ENCODE results near the gene WDTC1.
"Not testable (repeated sequence)": the region's sequence is repeated elsewhere in the genome, so short reads cannot be mapped to it uniquely, and the experiment has no call there.

The WDTC1 gene

DNA sequence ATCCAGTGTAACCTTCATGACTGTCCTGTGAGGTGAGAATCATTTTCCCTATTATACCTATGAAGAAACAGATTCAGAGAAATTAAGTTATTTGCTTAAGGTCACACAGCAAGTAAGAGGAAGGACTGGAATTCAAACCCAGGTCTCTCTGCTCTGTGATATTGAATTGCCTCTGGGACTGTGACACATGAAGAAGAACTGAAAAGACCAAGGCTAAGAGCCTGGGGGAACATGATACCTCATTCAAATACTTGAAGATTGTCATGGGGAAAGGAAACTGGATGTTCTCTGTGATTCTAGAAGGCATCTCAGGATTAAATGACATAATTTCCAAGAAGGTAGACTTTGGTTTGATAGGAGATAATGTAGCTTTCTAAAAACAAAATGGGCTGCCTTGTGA lies 3.6 kb downstream of the WDTC1 start:
- DNase-seq = no peak
- Histone ChIP-seq H3K4me1 (ENCODE audit: low read length) (0 out of 2 replicates have a peak, but pooled peaks cover 9% of the 10 kb centered on the region), H3F3A (ENCODE audit: insufficient read depth, low read length) (peaks cover 10% of the 10 kb centered on the region), H3K27ac (ENCODE audit: low read length) (no peak overlapping the region), H3K9ac (ENCODE audit: low read length) (no peak overlapping the region), H3K9me3 (replicated peaks; ENCODE audit: insufficient read depth, low read length) (no peaks in the 10 kb centered on the region), H3K4me2 (ENCODE audit: low read depth, low read length) (no peak overlapping the region), H3K27me3 (replicated peaks; ENCODE audit: insufficient read depth, low read length) (no peaks in the 10 kb centered on the region), H3K4me3 (ENCODE audit: low read length) (no peak overlapping the region), H4K20me1 (ENCODE audit: insufficient read depth, low read length) (no peaks in the 10 kb centered on the region), H3K9me2 (replicated peaks; ENCODE audit: insufficient read depth, low read length) (no peaks in the 10 kb centered on the region), H2AFZ (ENCODE audit: low read length) (no peak overlapping the region), H3K79me2 (ENCODE audit: low read length) (peaks cover 30% of the 10 kb centered on the region), H3K36me3 (replicated peaks; ENCODE audit: insufficient read depth, low read length) (no peaks in the 10 kb centered on the region)
- TF ChIP-seq, protein P1, sequence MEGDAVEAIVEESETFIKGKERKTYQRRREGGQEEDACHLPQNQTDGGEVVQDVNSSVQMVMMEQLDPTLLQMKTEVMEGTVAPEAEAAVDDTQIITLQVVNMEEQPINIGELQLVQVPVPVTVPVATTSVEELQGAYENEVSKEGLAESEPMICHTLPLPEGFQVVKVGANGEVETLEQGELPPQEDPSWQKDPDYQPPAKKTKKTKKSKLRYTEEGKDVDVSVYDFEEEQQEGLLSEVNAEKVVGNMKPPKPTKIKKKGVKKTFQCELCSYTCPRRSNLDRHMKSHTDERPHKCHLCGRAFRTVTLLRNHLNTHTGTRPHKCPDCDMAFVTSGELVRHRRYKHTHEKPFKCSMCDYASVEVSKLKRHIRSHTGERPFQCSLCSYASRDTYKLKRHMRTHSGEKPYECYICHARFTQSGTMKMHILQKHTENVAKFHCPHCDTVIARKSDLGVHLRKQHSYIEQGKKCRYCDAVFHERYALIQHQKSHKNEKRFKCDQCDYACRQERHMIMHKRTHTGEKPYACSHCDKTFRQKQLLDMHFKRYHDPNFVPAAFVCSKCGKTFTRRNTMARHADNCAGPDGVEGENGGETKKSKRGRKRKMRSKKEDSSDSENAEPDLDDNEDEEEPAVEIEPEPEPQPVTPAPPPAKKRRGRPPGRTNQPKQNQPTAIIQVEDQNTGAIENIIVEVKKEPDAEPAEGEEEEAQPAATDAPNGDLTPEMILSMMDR (IDR thresholded peaks at IDR 0.05; ENCODE audit: low read length) = no peak
- no peak for TF ChIP-seq EZH2 (optimal IDR thresholded peaks at IDR 0.05; ENCODE audit: low read depth, low read length)
- TF ChIP-seq EZH2phosphoT487 (IDR thresholded peaks at IDR 0.05; ENCODE audit: low read length) = no peak

DNA sequence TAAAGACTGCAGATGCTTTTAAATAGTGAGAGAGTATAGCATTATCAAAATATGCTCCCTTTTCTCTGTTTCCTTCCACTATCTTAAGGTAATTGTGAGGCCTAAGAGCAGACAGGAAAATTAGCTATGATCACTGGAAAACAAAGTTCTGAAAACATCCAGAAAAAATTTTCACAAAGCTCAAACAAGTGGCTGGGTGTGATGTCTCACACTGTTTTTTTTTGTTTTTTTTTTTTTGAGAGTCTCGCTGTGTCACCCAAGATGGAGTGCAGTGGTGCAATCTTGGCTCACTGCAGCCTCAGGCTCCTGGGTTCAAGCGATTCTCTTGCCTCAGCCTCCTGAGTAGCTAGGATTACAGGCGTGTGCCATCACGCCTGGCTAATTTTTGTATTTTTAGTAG lies 7.2 kb downstream of the WDTC1 start:
- Histone ChIP-seq H3K9me3 (replicated peaks; ENCODE audit: insufficient read depth, low read length) (no peaks in the 10 kb centered on the region), H3K27ac (ENCODE audit: low read length) (no peak overlapping the region), H3K4me3 (ENCODE audit: low read length) (no peak overlapping the region), H2AFZ (ENCODE audit: low read length) (no peak overlapping the region), H3K4me2 (ENCODE audit: low read depth, low read length) (no peak overlapping the region), H3K4me1 (ENCODE audit: low read length) (no peaks in the 10 kb centered on the region), H3K27me3 (replicated peaks; ENCODE audit: insufficient read depth, low read length) (no peaks in the 10 kb centered on the region), H3K79me2 (ENCODE audit: low read length) (peaks cover 17% of the 10 kb centered on the region), H3K9me2 (replicated peaks; ENCODE audit: insufficient read depth, low read length) (no peaks in the 10 kb centered on the region), H3K36me3 (replicated peaks; ENCODE audit: insufficient read depth, low read length) (no peaks in the 10 kb centered on the region), H3F3A (ENCODE audit: insufficient read depth, low read length) (no peaks in the 10 kb centered on the region), H4K20me1 (ENCODE audit: insufficient read depth, low read length) (no peaks in the 10 kb centered on the region), H3K9ac (ENCODE audit: low read length) (no peak overlapping the region)
- TF ChIP-seq, protein P1 (IDR thresholded peaks at IDR 0.05; ENCODE audit: low read length) = no peak
- no peak for TF ChIP-seq EZH2 (optimal IDR thresholded peaks at IDR 0.05; ENCODE audit: low read depth, low read length)
- no peak for TF ChIP-seq EZH2phosphoT487 (IDR thresholded peaks at IDR 0.05; ENCODE audit: low read length)
- DNase-seq = no peak

DNA sequence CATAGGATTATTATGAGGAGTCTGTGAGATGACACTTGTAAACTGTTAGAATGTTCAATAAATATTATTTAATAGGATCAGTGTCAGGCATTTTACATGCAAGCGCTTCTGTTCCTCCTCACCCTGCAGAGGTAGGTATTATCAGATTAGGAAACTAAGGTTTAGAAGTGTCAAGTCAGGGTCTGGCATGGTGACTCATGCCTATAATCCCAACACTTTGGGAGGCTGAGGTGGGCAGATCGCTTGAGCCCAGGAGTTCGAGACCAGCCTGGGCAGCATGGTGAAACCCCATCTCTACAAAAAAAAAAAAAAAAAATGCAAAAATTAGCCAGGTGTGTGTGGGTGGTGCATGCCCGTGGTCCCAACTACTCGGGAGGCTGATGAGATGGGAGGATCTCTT lies 9.2 kb downstream of the WDTC1 start:
- not testable (repeated sequence) for H3K27me3 ChIP-seq (replicated peaks; ENCODE audit: insufficient read depth, low read length); H3K4me1 ChIP-seq (ENCODE audit: low read length); H3K4me2 ChIP-seq (ENCODE audit: low read depth, low read length); H3K9me3 ChIP-seq (replicated peaks; ENCODE audit: insufficient read depth, low read length); H3K4me3 ChIP-seq (ENCODE audit: low read length); H3K9me2 ChIP-seq (replicated peaks; ENCODE audit: insufficient read depth, low read length); H2AFZ ChIP-seq (ENCODE audit: low read length); H3K9ac ChIP-seq (ENCODE audit: low read length); H4K20me1 ChIP-seq (ENCODE audit: insufficient read depth, low read length); H3K79me2 ChIP-seq (ENCODE audit: low read length); H3F3A ChIP-seq (ENCODE audit: insufficient read depth, low read length); DNase-seq; H3K27ac ChIP-seq (ENCODE audit: low read length); H3K36me3 ChIP-seq (replicated peaks; ENCODE audit: insufficient read depth, low read length)

DNA sequence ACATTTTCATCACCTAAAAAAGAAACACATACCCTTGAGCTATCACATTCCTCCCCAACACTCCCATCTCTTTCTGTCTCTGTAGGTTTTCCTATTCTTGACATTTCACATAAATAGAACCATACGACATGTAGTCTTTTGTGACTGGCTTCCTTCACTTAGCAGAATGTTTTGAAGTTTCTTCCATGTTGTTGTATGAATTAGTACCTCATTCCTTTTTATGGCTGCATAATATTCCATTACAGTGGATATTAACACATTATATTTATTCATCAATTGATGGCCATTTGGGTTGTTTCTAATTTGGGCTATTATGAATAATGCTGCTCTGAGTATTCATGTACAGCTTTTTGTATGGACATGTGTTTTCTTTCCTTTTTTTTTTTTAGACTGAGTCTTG lies 11.8 kb downstream of the WDTC1 start:
- Histone ChIP-seq H3K9me2 (replicated peaks; ENCODE audit: insufficient read depth, low read length) (no peaks in the 10 kb centered on the region), H3K9me3 (replicated peaks; ENCODE audit: insufficient read depth, low read length) (no peaks in the 10 kb centered on the region), H3K27ac (ENCODE audit: low read length) (no peak overlapping the region), H3F3A (ENCODE audit: insufficient read depth, low read length) (no peaks in the 10 kb centered on the region), H3K4me2 (ENCODE audit: low read depth, low read length) (no peak overlapping the region), H4K20me1 (ENCODE audit: insufficient read depth, low read length) (no peaks in the 10 kb centered on the region), H3K4me1 (ENCODE audit: low read length) (no peaks in the 10 kb centered on the region), H3K79me2 (ENCODE audit: low read length) (no peaks in the 10 kb centered on the region), H2AFZ (ENCODE audit: low read length) (no peak overlapping the region), H3K4me3 (ENCODE audit: low read length) (no peak overlapping the region), H3K36me3 (replicated peaks; ENCODE audit: insufficient read depth, low read length) (no peaks in the 10 kb centered on the region), H3K9ac (ENCODE audit: low read length) (no peak overlapping the region), H3K27me3 (replicated peaks; ENCODE audit: insufficient read depth, low read length) (no peaks in the 10 kb centered on the region)
- TF ChIP-seq EZH2phosphoT487 (IDR thresholded peaks at IDR 0.05; ENCODE audit: low read length) = no peak
- TF ChIP-seq, protein P1 (IDR thresholded peaks at IDR 0.05; ENCODE audit: low read length) = no peak
- no peak for TF ChIP-seq EZH2 (optimal IDR thresholded peaks at IDR 0.05; ENCODE audit: low read depth, low read length)
- no peak for DNase-seq

Data from MM.1S (cell line).